NCI-H2107 treated with DMSO at 0.1 percent for 48 hours (cell line): ENCODE data around the gene HTR5A.
"Not testable (repeated sequence)": the region's sequence is repeated elsewhere in the genome, so short reads cannot be mapped to it uniquely, and the experiment has no call there.

Source experiments
- DNase-seq: peaks from one replicate; lab custom pipeline; 2025; ENCODE audit not compliant: unreplicated experiment; lab: John Stamatoyannopoulos, UW

HTR5A gene

GRCh38 chr7:155069992-155070751, at the start of gene HTR5A:
HTR5A (plus strand) TSS chr7:155070324; CDS start chr7:155070900, 576 bp downstream.
- DNase-seq = no peak

GRCh38 chr7:155020996-155021395, 49.1 kb upstream of the HTR5A start:
- DNase-seq = no peak

DNA sequence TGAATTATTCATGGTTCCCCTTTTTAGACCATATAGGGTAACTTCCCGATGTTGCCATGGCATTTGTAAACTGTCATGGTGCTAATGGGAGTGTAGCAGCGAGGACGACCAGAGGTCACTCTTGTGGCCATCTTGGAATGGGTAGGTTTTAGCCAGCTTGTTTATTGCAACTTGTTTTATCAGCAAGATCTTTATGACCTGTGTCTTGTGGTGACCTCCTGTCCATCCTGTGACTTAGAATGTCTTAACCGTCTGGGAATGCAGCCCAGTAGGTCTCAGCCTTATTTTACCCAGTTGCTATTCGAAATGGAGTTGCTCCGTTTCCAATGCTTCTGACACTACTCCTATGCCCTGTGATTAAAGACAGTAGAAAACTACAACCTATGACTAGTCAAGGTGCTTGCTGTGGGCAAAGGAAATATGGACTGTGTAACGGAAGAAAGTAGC, 48.4 kb upstream of the HTR5A start:
- no peak for DNase-seq

DNA sequence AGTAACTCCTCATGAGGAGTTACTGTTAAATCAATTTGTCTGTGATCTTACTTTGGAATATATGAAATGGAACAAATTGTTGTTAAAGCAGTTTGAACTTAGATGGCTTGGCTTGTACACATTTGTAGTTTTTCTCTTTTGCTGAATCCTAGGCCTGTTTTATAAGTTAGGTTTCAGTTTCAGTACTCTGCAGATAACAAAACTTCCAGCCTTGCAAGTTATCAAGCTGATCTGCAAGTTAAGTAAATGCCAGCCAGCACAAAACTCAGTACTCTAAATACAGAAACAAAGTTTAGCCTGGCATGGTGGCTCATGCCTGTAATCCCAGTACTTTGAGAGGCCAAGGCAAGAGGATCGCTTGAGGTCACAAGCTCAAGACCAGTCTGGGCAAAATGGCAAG, 42.2 kb upstream of the HTR5A start:
- DNase-seq = no peak

- DNase-seq = no peak
Measured at GRCh38 chr7:155032978-155033377, 37.1 kb upstream of the HTR5A start.

- not testable (repeated sequence) for DNase-seq
Measured at GRCh38 chr7:155034495-155034894, 35.6 kb upstream of the HTR5A start.

DNA sequence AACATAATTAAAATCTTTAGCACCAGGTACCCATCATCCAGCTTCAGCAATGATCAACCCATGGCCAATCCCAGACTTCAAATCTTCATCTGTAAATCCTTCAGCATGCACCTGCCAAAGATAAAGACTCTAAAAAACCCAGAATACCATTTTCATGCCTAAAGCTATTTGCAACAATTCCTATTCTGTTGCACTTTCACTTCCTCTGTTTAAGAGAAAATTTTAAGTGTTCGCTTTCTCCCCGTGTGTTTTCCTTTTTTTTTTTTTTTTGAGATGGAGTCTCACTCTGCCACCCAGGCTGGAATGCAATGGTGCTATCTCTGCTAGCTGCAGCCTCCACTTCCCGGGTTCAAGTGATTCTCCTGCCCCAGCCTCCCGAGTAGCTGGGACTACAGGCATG, 31.8 kb upstream of the HTR5A start:
- no peak for DNase-seq

- no peak for DNase-seq
Measured at GRCh38 chr7:155043756-155044155, 26.4 kb upstream of the HTR5A start.

- no peak for DNase-seq
Measured at GRCh38 chr7:155048006-155048405, 22.1 kb upstream of the HTR5A start.

DNA sequence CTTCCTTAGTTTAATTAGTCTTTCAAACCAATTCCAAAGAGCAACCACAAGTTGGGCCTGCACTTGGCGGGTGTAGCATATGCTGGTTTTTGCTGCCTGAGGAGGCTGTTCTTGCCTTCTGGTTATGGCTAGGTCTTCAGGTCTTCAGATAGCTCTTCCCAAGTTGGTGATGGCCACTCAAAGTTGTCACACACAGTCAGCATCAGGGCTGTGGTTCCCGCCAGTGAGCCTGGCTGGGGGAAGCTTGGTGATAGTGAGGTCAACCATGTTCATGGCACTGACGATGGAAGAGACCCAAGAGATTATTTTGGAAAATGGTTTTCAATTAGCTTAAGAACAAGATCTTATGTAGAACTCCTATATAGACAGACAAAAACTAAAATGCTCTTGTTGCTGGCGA, 18.8 kb upstream of the HTR5A start:
- no peak for DNase-seq

DNA sequence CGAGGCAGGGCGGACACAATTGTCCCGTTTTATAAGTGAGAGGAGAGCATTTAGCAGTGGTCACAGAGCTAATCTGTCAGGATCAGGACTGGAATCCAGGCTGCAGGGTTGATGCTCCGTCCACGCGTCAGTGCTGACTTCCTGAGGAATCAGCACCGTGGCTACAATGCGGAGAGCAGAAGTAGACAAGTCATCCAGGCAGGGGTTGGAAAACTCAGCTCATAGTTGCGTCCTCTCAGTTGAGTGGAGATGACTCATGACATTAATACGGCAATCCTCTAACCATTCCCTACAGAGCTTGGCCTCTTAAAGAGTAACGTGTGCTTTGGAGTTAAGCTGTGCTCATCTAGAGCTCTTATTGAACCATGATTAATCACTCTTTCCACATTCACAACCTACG, 17.1 kb upstream of the HTR5A start:
- no peak for DNase-seq

DNA sequence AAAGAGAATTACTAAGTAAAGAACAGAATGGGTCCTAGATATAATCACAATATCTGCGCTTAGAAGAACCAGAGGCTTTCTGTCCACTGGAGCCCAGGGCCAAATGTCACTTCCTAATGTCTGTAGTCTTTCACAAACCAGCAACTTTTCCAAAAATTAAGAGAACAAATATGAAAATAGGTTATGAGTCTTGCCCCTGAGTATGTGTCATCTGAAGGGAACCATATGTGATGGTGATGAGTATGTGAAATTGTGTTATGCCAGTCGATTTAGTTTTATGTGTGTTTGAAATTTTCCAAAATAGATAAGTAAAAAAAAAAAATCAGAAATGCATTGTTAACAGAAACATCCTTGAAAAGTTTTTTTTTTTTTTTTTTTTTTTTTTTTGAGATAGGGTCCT, 15.4 kb upstream of the HTR5A start:
- no peak for DNase-seq

DNA sequence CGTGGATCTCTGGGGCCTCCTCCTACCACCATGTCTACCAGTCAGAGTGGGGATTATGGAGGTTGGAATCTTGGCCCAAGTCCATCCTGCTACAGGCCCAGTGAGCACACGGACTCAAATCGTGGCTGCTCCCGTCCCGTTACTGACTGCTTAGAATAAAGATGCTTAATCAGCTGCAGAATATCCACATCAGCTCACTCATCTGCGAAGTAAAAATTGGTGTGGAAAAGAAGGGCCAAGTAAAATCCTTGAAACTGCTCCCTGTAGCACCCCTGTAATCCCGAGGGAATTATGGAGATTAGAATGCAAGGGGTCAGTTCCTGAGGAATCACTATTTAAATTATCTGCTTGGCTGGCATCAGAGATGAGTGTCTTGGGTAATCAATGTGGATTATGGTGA, 13.0 kb upstream of the HTR5A start:
- DNase-seq = no peak

DNA sequence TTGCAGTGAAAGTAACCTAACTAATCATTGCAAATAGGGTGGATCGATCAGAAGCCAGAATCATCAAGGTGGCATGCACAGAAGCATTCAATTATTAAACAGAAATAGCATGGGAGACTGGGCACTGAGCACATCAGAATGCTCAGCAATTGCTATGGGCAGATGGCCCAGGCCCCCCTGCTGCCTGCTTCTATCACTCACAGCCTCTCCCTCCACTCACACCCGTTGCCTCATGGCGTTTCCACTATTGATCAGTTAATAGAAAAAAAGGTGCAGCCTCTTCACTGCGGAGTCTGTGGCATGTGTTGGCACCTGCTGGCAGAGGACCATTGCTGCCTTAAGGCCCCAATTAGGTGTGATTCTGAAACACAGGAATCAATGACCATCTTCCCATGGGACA, 11.2 kb upstream of the HTR5A start:
- no peak for DNase-seq

GRCh38 chr7:155059703-155060102, 10.4 kb upstream of the HTR5A start:
- DNase-seq = no peak

DNA sequence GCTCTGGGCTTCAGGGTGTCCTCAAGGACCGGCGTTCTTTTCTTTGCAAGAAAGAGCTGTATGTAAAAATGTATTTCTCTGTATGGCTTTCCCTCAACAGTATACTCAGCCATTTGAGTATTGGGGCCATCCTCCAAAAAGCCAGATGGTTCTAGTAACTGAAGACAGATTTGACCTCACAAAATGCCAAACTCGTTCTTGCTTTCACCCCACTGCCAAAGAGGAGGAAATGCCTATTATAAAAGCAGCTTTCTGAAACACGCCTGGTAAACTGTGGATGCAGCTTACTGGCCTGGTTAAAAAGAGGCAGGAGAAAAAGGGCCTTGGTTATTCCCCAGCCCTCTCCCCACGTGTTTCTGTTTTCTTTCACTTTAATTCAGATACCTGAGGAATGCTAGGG, 7.7 kb upstream of the HTR5A start:
- no peak for DNase-seq

GRCh38 chr7:155064186-155064585, 5.9 kb upstream of the HTR5A start:
- DNase-seq = no peak

- peak; percentile 88 for DNase-seq
Measured at GRCh38 chr7:155066417-155066950, 3.6 kb upstream of the HTR5A start.

DNA sequence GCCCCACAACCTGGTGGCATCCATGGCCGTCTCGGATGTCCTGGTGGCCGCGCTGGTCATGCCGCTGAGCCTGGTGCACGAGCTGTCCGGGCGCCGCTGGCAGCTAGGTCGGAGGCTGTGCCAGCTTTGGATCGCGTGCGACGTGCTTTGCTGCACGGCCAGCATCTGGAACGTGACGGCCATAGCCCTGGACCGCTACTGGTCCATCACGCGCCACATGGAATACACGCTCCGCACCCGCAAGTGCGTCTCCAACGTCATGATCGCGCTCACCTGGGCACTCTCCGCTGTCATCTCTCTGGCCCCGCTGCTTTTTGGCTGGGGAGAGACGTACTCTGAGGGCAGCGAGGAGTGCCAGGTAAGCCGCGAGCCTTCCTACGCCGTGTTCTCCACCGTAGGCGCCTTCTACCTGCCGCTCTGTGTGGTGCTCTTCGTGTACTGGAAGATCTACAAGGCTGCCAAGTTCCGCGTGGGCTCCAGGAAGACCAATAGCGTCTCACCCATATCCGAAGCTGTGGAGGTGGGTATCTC, 1.1 kb downstream of the HTR5A start:
- DNase-seq = no peak

GRCh38 chr7:155071916-155072571, 1.9 kb downstream of the HTR5A start:
- DNase-seq = no peak

DNA sequence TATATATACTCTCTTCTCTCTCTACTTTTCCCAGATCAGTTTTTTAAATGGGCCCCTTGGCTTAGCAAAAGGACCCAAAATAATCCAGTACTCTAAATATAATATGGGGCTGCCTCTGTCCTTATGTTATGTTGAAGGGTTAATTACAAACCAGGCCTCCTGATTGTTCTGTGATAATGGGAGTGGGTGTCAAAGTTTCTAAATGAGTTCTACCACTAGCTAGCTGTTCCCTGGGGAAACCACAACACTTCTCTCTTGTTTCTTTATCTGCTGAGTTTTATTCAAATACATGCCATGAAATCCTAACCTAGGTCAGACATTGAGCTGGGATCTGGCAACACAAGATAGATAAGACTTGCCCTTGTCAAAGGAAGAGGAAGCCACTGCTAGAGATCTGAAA, 3.8 kb downstream of the HTR5A start:
- no peak for DNase-seq

DNA sequence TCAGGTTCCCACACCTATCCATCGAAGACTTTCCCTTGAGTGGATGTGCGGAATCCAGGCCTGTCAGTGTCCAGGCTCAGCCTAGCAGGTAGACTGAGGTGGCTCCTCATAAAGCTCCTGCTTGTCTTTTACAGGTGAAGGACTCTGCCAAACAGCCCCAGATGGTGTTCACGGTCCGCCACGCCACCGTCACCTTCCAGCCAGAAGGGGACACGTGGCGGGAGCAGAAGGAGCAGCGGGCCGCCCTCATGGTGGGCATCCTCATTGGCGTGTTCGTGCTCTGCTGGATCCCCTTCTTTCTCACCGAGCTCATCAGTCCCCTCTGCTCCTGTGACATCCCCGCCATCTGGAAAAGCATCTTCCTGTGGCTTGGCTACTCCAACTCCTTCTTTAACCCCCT, 13.9 kb downstream of the HTR5A start:
- no peak for DNase-seq
